Activated CD8-positive, alpha-beta memory T cell treated with anti-CD3 and anti-CD28 coated beads for 1 hour (primary cell): ENCODE data around the gene C12orf60.
"Not testable (repeated sequence)": the region's sequence is repeated elsewhere in the genome, so short reads cannot be mapped to it uniquely, and the experiment has no call there.

Experiments
- DNase-seq, 2 donors: peaks; one replicate each; pipeline ENCODE4 v3.0.0-alpha.2; 2020; ENCODE audit warnings: low read depth in 1 of 2; ENCODE audit errors: extremely low read depth in 1 of 2

Gene C12orf60, protein sequence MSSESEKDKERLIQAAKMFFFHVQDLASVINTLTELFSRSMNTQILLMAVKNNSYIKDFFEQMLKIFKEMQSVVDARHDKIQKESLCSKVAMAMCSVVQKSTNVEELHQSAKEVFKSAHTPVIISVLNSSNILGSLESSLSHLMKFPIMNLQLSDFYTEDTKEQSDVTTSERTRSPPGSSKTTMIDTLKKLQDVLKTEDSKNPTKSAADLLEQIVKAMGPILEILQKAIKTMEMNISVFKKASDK

DNA sequence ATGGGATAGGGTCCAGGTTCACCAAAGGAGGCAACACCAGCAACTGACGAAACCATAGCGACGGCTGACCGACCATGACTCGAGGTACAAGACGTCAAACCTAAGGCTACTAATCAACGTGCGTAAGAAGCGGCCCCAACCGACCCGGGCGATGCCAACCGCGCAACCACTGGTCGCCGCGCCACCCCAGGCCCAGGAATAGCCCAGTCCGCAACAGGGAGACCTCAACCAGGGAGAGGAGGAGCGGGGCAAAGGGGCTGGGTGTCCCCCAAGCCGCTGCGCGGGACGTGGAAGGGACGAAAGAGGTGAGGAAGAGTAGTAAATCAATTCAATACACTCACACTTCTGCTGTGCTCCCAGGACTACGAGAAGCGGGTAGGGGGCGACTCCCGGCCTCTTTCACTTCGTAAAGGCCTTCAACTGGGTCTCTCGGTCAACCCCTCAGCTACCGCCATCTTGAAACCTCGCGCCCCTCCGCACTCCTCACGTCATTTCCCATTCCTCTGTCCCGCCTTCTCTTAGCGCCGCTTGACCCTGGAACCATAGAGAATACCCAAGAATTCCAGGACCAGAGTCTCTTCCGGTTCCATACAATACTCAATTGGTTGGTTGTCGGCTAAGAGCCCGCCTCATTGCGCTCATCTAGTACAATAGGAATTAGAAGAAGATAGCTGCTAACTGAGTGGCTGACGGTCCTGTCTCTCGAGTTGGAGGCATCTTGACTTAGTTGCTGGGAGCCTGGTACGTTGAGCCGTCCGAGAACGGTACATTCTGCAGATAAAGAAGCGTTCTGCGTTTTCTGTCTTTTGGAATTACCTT lies at the start of gene C12orf60, which contains the start of gene WBP11:
C12orf60 (plus strand) TSS at position 660 of the 819 bp plus-strand sequence. CDS start 19,266 bp downstream, outside the sequence.
WBP11 (minus strand) TSS at position 468 of the 819 bp plus-strand sequence. CDS start 2,095 bp downstream, outside the sequence.
- peak; percentile 73 to 75 for DNase-seq

DNA sequence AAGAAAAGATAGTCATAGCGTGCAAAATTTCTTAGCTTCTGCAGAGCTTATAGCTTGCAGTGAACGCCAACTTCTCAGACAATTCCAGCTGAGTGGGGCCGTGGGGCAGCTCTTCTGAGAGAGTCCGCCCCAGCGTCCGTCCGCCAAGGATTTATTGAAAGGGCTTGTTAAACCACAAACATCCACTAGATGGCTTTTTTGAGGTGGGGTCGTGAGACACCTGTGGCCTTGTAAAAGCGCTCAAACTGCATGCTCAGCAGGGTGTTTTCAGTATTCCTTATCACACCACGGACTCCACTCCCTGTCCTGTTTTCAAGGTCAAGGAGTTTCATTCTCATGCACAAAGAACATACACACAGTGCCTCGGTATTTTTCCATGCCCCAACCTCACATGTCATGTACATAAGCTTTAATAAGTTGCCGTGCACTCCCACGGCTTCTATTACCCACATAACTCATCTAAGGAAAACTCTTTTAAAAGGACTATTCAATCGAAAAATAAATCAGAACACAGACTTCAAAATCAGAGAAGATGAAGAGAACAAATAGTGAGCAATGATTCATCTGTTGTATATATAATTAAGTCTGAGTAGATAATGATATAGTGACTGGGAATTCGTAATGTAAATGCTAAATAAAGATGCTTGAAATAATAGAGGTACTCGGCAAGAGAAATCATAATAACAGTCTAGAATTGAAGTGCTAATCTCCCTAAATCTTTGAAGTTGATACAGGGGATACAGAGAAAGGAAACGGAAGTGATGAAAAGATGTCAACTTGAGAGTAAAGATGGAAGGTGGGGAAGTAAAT lies 46.9 kb upstream of the C12orf60 start:
- DNase-seq: no peak

- DNase-seq: not testable (repeated sequence)
These were observed 43.7 kb upstream of the C12orf60 start for GRCh38 chr12:14759711-14760280.

DNA sequence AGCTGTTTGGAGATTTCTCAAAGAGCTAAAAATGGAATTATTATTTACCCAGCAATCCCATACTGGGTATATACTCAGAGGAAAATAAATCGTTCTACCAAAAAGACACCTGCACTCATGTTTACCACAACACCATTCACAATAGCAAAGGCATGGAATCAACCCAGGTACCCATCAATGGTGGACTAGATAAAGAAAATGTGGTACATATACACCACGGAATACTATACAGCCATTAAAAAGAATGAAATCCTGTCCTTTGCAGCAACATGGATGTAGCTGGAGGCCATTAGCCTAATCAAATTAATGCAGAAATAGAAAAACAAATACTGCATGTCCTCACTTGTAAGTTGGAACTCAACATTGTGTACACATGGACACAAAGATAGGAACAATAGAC lies 38.1 kb upstream of the C12orf60 start:
- no peak for DNase-seq

GRCh38 chr12:14766020-14766419 lies 37.5 kb upstream of the C12orf60 start:
- DNase-seq: not testable (repeated sequence)

DNA sequence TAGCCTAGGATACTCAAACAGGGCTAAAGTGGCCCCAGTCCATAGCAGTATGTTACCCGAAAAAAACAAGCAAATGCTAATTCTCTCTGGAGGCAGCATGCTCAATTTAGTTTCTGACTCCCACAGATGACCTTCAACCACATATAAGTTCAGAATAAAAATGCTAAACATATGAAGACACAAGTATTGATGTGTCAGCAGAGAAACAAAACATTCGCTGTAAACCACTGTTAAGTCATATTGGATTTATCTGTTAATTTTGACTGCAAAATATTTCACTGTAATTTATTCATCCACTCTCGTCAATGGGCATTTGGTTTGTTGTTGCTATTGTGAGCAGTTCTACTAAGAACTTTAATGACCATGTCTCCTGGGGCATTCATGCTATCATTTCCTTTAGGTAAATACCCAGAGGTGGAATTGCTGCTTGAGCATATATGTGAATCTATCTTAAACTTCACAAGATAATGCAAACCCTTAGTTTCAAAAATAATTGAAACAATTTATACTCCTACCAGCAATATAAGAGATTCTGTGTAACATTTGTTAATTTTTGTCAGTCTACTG lies 36.7 kb upstream of the C12orf60 start:
- DNase-seq: no peak

- no peak for DNase-seq
These were observed 35.9 kb upstream of the C12orf60 start for GRCh38 chr12:14767617-14768016.

DNA sequence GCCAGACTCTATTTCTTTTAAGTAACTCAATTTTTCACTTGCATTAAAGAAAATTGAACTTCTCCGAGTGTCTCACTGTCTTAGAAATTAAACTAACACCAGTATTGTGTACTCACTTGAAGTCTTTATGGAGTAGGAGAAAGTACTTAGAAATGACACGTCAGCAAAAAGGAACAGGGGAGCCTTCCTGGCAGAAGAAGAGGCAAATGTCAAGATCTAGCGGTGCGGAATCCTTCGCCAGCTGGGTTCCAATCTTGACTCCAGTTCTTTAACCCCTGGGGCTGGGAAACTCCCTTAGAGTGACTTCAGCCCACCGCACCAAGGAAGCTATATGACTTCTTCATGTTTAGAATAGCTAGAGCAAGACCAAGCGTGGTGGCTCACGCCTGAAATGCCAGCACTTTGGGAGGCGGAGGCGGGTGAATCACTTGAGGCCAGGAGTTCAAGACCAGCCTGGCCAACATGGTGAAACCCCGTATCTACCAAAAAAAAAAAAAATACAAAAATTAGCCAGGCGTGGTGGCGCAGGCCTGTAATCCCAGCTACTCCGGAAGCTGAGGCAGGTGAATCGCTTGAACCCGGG lies 34.6 kb upstream of the C12orf60 start:
- DNase-seq: no peak

- DNase-seq: no peak
These were observed 34.0 kb upstream of the C12orf60 start for GRCh38 chr12:14769466-14769968.

DNA sequence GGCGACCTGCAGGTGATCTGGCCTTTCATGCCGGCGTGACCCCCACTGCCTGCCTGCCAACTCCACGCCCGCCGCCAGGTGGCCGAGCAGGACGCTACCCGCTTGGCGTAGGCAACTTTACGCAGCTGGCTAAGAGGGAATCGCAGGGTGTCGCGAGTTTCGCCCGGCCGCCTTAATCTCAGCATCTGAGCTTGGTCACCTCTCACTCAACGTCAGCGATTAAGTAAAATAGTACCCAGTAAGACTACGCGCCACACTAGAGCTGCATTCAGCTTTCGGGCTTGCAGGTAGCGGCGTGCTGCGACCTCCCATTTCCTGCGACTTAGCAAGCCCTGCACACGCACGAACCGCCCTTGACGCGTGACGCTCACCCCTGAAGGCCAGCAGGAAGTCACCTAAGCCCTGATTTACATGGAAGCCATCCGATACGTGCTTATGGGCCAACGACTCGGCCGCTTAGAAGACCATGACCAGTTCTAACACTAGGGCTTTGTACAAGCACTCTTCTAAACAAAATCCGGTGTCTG lies 33.4 kb upstream of the C12orf60 start:
- peak; percentile 73 to 79 for DNase-seq

GRCh38 chr12:14770496-14771461 lies 32.7 kb upstream of the C12orf60 start:
- DNase-seq: peak; percentile 85 to 89

- no peak for DNase-seq
These were observed 31.8 kb upstream of the C12orf60 start for GRCh38 chr12:14771651-14772137.

- no peak for DNase-seq
These were observed 30.5 kb upstream of the C12orf60 start for GRCh38 chr12:14772946-14773345.

- DNase-seq: no peak
These were observed 29.8 kb upstream of the C12orf60 start for GRCh38 chr12:14773685-14774073.

DNA sequence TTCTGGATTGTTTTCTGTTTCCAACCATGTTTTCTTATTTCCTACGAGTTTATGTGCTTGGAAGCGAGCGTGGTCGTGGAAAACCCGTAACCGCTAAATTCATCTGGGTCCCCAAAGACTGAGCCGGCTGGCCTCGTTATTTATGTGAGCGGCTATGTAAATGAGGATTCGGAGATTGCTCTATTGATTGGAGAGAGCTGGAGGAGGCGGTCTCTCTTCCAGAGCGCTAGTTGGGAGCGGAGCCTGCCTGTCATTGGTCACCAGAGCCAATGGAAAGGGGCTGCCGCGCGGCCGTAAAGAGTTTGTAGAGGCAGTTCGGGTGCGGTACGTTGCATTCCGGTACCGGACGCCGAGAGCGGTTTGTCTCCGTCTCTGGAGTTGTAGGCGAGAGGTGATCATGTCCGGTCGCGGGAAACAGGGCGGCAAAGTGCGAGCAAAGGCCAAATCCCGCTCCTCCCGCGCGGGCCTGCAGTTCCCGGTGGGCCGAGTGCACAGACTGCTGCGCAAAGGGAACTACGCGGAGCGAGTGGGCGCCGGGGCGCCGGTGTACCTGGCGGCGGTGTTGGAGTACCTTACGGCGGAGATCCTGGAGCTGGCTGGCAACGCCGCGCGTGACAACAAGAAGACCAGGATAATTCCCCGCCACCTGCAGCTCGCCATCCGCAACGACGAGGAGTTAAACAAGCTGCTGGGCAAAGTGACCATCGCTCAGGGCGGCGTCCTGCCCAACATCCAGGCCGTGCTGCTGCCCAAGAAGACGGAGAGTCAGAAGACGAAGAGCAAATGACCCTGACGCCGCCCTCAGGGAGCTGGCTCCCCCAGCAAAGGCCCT lies 29.2 kb upstream of the C12orf60 start:
- DNase-seq: peak; percentile 71 to 74

DNA sequence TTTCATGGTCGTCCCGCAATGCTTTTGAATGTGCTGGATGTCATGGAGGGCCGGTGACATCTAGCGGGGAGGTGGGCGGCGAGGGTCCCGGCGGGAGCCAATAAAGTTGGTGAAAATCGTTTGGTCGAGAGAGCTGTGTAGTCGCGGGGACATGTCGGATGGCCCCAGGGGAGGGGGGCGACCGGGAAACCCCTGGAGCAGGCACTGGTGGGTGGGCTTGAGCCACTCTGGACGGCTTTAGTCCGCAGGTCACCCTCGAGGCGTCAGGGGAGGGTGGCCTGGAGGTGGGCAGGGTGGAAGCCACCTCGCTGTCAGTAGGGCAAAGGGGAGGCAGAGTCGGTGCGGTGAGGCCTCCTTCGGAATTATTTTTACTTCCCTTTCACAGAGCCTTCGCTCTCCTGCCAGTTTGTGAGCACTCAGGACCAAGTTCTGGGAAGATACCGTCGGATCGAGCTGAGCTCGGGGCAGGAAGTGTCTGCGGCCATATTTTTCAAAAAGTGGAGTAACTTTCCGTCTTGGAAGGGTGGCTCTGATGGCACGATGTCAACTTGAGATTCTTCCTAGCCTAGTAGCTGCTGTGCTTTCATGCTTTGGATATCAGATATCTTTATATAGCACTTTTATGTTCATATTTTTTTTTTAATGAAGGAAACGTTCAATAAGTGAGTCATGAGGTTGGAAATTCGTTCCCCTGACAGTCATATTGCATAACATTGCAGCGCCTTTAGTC lies 28.4 kb upstream of the C12orf60 start:
- DNase-seq: no peak

DNA sequence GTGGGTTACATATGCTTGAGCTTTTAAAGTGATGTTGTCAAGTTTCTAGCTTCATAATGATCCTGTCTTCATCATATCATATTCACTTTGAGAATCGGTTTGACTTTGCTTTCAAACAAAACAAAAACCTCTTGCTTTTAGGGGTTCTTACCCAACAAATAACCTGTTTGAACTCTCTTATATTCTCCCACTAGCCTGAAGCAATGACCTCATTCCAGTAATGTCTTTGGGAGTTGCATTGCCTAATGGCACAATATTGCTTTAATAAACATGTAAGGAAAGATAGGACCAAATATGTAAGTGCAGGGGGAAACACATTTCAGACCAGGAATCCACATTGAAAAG lies 27.9 kb upstream of the C12orf60 start:
- DNase-seq: no peak
